ENCODE measurements around the gene SOHLH2. TPM values are rescaled to one million over a fixed set of nuclear protein-coding genes. Genes with fewer than 3 reads are reported as not detected.

The SOHLH2 gene
- total and polyA plus RNA-seq, 2 of the 4 experiments (the other 2 are of a cell fraction), result 0.17 to 0.18 TPM

DNA sequence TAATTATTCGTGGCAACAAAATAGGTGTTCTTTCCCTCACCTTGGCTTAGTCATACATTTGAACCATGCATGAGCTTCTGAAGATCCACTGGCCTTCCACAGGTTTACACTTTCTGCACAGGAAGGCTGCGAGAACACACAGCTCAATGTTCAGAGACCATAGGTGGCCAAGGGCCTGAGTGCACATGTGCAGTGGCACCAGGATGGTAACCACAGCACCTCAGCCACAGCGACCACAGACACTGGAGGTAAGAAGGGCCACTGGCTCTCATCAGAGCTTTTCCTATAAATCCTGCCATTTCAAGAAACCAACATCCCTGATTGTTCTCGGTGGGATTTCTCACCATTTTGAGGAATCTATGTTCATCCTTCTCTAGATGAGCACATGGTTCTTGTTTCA lies 84.8 kb downstream of the SOHLH2 start:
- intact Hi-C loops (cut with micrococcal nuclease), result no loop called here
- H3K4me3 ChIP-seq (ENCODE audit: insufficient read depth, low read depth, low read length), result no peak overlapping the region
- in situ Hi-C loops (cut with MboI; ENCODE audit: low sequenced_read_pairs), result no loop called here

More for the DNA sequence above, 84.8 kb downstream of the SOHLH2 start:
- Histone ChIP-seq H4K8ac (ENCODE audit: low read depth in 2 of 2, low read length in 2 of 2) (no peak overlapping the region), H2BK5ac (ENCODE audit: low read depth, low read length, poor library complexity, severe bottlenecking) (no peak overlapping the region), H3K9me3 (ENCODE audit: control insufficient read depth, insufficient read depth, low read length) (no peaks in the 10 kb centered on the region), H4K20me1 (ENCODE audit: insufficient read depth, low read length) (no peaks in the 10 kb centered on the region), H3K56ac (ENCODE audit: extremely low read depth, insufficient read depth, low read length) (no peak overlapping the region), H3K79me1 (ENCODE audit: low read depth in 1 of 2, low read length in 2 of 2) (no peaks in the 10 kb centered on the region), H3K4ac (ENCODE audit: low read depth, low read length) (no peak overlapping the region), H3K4me2 (ENCODE audit: low read depth, low read length) (no peak overlapping the region), H2AK9ac (replicated peaks; ENCODE audit: low read depth, low read length, poor library complexity) (no peak overlapping the region), H3K14ac (replicated peaks; ENCODE audit: low read depth, low read length) (no peak overlapping the region), H3K9me1 (ENCODE audit: insufficient read depth, low read length) (no peaks in the 10 kb centered on the region), H2AK5ac (ENCODE audit: low read depth, low read length) (no peak overlapping the region), H3K23ac (ENCODE audit: low read depth, low read length) (no peak overlapping the region), H2AFZ (replicated peaks; ENCODE audit: low read length, poor library complexity) (no peak overlapping the region), H4K91ac (ENCODE audit: insufficient read depth, low read depth, low read length) (no peak overlapping the region), H2BK15ac (ENCODE audit: low read depth, low read length) (no peak overlapping the region), H3K27me3 (ENCODE audit: control insufficient read depth, insufficient read depth, low read length) (peaks cover 31% of the 10 kb centered on the region), H3K27ac (ENCODE audit: insufficient read depth, low read length) (no peak overlapping the region), H2BK20ac (ENCODE audit: low read depth, low read length) (no peak overlapping the region), H2BK120ac (ENCODE audit: low read depth, low read length) (no peak overlapping the region), H4K5ac (ENCODE audit: low read depth, low read length) (no peak overlapping the region), H3K18ac (ENCODE audit: low read depth, low read length) (no peak overlapping the region), H3K36me3 (ENCODE audit: control insufficient read depth, insufficient read depth, low read length) (no peaks in the 10 kb centered on the region), H3K9ac (ENCODE audit: low read depth, low read length) (no peak overlapping the region), H3K4me1 (ENCODE audit: control insufficient read depth, insufficient read depth, low read length) (no peaks in the 10 kb centered on the region)
- dilution Hi-C loops (cut with HindIII; ENCODE audit: low sequenced_read_pairs, unreplicated experiment), result no loop called here
- WGBS, 2 experiments (ENCODE audit: extremely low coverage in 2 of 2, insufficient read length in 1 of 2), result no CpG with 5 or more reads among the region's 4 CpGs
- no TSS peak for BruUV-seq (replicated peaks)
- ATAC-seq (ENCODE audit: low read depth) (no peak), DNase-seq (no peak)
- TF ChIP-seq NFE2L2 (IDR thresholded peaks at IDR 0.05; ENCODE audit: low read depth, low read length), result no peak
- no peak for TF ChIP-seq CEBPB (IDR thresholded peaks at IDR 0.05; ENCODE audit: low read depth, low read length)
- no peak for TF ChIP-seq MXI1 (IDR thresholded peaks at IDR 0.05; ENCODE audit: borderline replicate concordance, low read depth, low read length)
- TF ChIP-seq CHD1 (IDR thresholded peaks at IDR 0.05; ENCODE audit: low read depth, low read length), result no peak
- TF ChIP-seq MAZ (IDR thresholded peaks at IDR 0.05; ENCODE audit: borderline replicate concordance, low read depth, low read length), result no peak
- TF ChIP-seq RFX5 (IDR thresholded peaks at IDR 0.05; ENCODE audit: low read depth, low read length), result no peak
- TF ChIP-seq SMC3 (IDR thresholded peaks at IDR 0.05; ENCODE audit: low read depth, low read length), result no peak
- no peak for TF ChIP-seq POLR2A (IDR thresholded peaks at IDR 0.05; ENCODE audit: low read depth, low read length)
- TF ChIP-seq MAFK (IDR thresholded peaks at IDR 0.05; ENCODE audit: low read depth, low read length), result no peak
- TF ChIP-seq, protein P1, sequence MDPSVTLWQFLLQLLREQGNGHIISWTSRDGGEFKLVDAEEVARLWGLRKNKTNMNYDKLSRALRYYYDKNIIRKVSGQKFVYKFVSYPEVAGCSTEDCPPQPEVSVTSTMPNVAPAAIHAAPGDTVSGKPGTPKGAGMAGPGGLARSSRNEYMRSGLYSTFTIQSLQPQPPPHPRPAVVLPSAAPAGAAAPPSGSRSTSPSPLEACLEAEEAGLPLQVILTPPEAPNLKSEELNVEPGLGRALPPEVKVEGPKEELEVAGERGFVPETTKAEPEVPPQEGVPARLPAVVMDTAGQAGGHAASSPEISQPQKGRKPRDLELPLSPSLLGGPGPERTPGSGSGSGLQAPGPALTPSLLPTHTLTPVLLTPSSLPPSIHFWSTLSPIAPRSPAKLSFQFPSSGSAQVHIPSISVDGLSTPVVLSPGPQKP (IDR thresholded peaks at IDR 0.05; ENCODE audit: borderline replicate concordance, low read depth, low read length), result no peak
- TF ChIP-seq, protein P2, sequence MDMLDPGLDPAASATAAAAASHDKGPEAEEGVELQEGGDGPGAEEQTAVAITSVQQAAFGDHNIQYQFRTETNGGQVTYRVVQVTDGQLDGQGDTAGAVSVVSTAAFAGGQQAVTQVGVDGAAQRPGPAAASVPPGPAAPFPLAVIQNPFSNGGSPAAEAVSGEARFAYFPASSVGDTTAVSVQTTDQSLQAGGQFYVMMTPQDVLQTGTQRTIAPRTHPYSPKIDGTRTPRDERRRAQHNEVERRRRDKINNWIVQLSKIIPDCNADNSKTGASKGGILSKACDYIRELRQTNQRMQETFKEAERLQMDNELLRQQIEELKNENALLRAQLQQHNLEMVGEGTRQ (IDR thresholded peaks at IDR 0.05; ENCODE audit: low read depth, low read length), result no peak
- TF ChIP-seq RCOR1 (IDR thresholded peaks at IDR 0.05; ENCODE audit: insufficient replicate concordance, low read length), result no peak
- POLR2A ChIA-PET (ENCODE audit: unreplicated experiment), result no interaction called here
- CTCF ChIA-PET, result no interaction called here
